Measurements from ENCODE around the gene RABGAP1L.
"Not testable (repeated sequence)": the region's sequence is repeated elsewhere in the genome, so short reads cannot be mapped to it uniquely, and the experiment has no call there.

Gene RABGAP1L

GRCh38 chr1:174786358-174786757 is 627.0 kb downstream of the RABGAP1L start:
- no peak for DNase-seq

- no peak for DNase-seq
Measured at GRCh38 chr1:174786760-174787159, 627.4 kb downstream of the RABGAP1L start.

- no peak for DNase-seq
Measured at GRCh38 chr1:174788981-174789380, 629.7 kb downstream of the RABGAP1L start.

GRCh38 chr1:174789399-174789798 is 630.1 kb downstream of the RABGAP1L start:
- DNase-seq: no peak

- no peak for DNase-seq
Measured at GRCh38 chr1:174791863-174792262, 632.5 kb downstream of the RABGAP1L start.

GRCh38 chr1:174794861-174795260 is 635.5 kb downstream of the RABGAP1L start:
- no peak for DNase-seq

- DNase-seq: no peak
Measured at GRCh38 chr1:174795806-174796205, 636.5 kb downstream of the RABGAP1L start.

- no peak for DNase-seq
Measured at GRCh38 chr1:174797398-174797797, 638.1 kb downstream of the RABGAP1L start.

- DNase-seq: no peak
Measured at GRCh38 chr1:174799136-174799479, 639.8 kb downstream of the RABGAP1L start.

GRCh38 chr1:174800216-174800851 is 641.0 kb downstream of the RABGAP1L start:
- peak; percentile 29 for DNase-seq

- DNase-seq: no peak
Measured at GRCh38 chr1:174800876-174801275, 641.6 kb downstream of the RABGAP1L start.

GRCh38 chr1:174809755-174810280 is 650.5 kb downstream of the RABGAP1L start:
- no peak for DNase-seq

- peak; percentile 37 for DNase-seq
Measured at GRCh38 chr1:174812016-174812415, 652.7 kb downstream of the RABGAP1L start.

GRCh38 chr1:174812656-174813055 is 653.3 kb downstream of the RABGAP1L start:
- DNase-seq: no peak

- no peak for DNase-seq
Measured at GRCh38 chr1:174815036-174815435, 655.7 kb downstream of the RABGAP1L start.

GRCh38 chr1:174815474-174815908 is 656.2 kb downstream of the RABGAP1L start:
- DNase-seq: no peak

- DNase-seq: not testable (repeated sequence)
Measured at GRCh38 chr1:174816621-174817020, 657.3 kb downstream of the RABGAP1L start.

GRCh38 chr1:174818014-174818616 is 658.8 kb downstream of the RABGAP1L start:
- DNase-seq: no peak

- DNase-seq: no peak
Measured at GRCh38 chr1:174818951-174819350, 659.6 kb downstream of the RABGAP1L start.

GRCh38 chr1:174819596-174819995 is 660.3 kb downstream of the RABGAP1L start:
- DNase-seq: no peak

- DNase-seq: no peak
Measured at GRCh38 chr1:174825127-174825526, 665.8 kb downstream of the RABGAP1L start.

GRCh38 chr1:174825806-174826205 is 666.5 kb downstream of the RABGAP1L start:
- DNase-seq: no peak

- no peak for DNase-seq
Measured at GRCh38 chr1:174828264-174828663, 668.9 kb downstream of the RABGAP1L start.

- DNase-seq: no peak
Measured at GRCh38 chr1:174829990-174830389, 670.7 kb downstream of the RABGAP1L start.

GRCh38 chr1:174836543-174836942 is 677.2 kb downstream of the RABGAP1L start:
- no peak for DNase-seq

Data from NCI-H345 (cell line).